ENCODE measurements around the gene MACROD2. TPM values are rescaled to one million over a fixed set of nuclear protein-coding genes. Genes with fewer than 3 reads are reported as not detected.

MACROD2 gene
- total and polyA plus RNA-seq, 2 of the 4 experiments (the other 2 are of a cell fraction): not detected

GRCh38 chr20:14000917-14001316 is 5.6 kb downstream of the MACROD2 start:
- Histone ChIP-seq H3K4me3 (ENCODE audit: insufficient read depth, low read depth, low read length) (no peak overlapping the region), H4K20me1 (ENCODE audit: insufficient read depth, low read length) (no peaks in the 10 kb centered on the region), H4K91ac (ENCODE audit: insufficient read depth, low read depth, low read length) (no peak overlapping the region), H3K4me1 (ENCODE audit: control insufficient read depth, insufficient read depth, low read length) (no peaks in the 10 kb centered on the region), H3K79me1 (ENCODE audit: low read depth in 1 of 2, low read length in 2 of 2) (no peaks in the 10 kb centered on the region), H3K56ac (ENCODE audit: extremely low read depth, insufficient read depth, low read length) (no peak overlapping the region), H2AFZ (replicated peaks; ENCODE audit: low read length, poor library complexity) (no peak overlapping the region), H3K14ac (replicated peaks; ENCODE audit: low read depth, low read length) (no peak overlapping the region), H3K9ac (ENCODE audit: low read depth, low read length) (no peak overlapping the region), H3K9me3 (ENCODE audit: control insufficient read depth, insufficient read depth, low read length) (peaks cover 2% of the 10 kb centered on the region; the same call in 1 of the 2 replicates), H3K23ac (ENCODE audit: low read depth, low read length) (no peak overlapping the region), H3K18ac (ENCODE audit: low read depth, low read length) (no peak overlapping the region), H3K27ac (ENCODE audit: insufficient read depth, low read length) (no peak overlapping the region), H2AK5ac (ENCODE audit: low read depth, low read length) (no peak overlapping the region), H3K4me2 (ENCODE audit: low read depth, low read length) (no peak overlapping the region), H2BK20ac (ENCODE audit: low read depth, low read length) (no peak overlapping the region), H3K9me1 (ENCODE audit: insufficient read depth, low read length) (no peaks in the 10 kb centered on the region), H2BK15ac (ENCODE audit: low read depth, low read length) (no peak overlapping the region), H4K5ac (ENCODE audit: low read depth, low read length) (no peak overlapping the region), H2BK120ac (ENCODE audit: low read depth, low read length) (no peak overlapping the region), H2AK9ac (replicated peaks; ENCODE audit: low read depth, low read length, poor library complexity) (no peak overlapping the region), H3K4ac (ENCODE audit: low read depth, low read length) (no peak overlapping the region), H3K27me3 (ENCODE audit: control insufficient read depth, insufficient read depth, low read length) (no peaks in the 10 kb centered on the region), H3K36me3 (ENCODE audit: control insufficient read depth, insufficient read depth, low read length) (no peaks in the 10 kb centered on the region), H4K8ac (ENCODE audit: low read depth in 2 of 2, low read length in 2 of 2) (no peak overlapping the region), H2BK5ac (ENCODE audit: low read depth, low read length, poor library complexity, severe bottlenecking) (no peak overlapping the region)
- dilution Hi-C loops (cut with HindIII; ENCODE audit: low sequenced_read_pairs, unreplicated experiment) (no loop called here), intact Hi-C loops (cut with micrococcal nuclease) (no loop called here), in situ Hi-C loops (cut with MboI; ENCODE audit: low sequenced_read_pairs) (no loop called here)
- ATAC-seq (ENCODE audit: low read depth) (no peak), DNase-seq (no peak)
- TF ChIP-seq RFX5 (IDR thresholded peaks at IDR 0.05; ENCODE audit: low read depth, low read length) (no peak), CHD1 (IDR thresholded peaks at IDR 0.05; ENCODE audit: low read depth, low read length) (no peak), BHLHE40 (IDR thresholded peaks at IDR 0.05; ENCODE audit: low read depth, low read length) (no peak)
- no CpG with 5 or more reads among the region's 1 CpG for WGBS, 2 experiments (ENCODE audit: extremely low coverage in 2 of 2, insufficient read length in 1 of 2)
- BruUV-seq (replicated peaks): no TSS peak
- POLR2A ChIA-PET (ENCODE audit: unreplicated experiment): no interaction called here
- CTCF ChIA-PET: no interaction called here

Data from IMR-90 (cell line).